HPDE6-E6E7 (cell line): ENCODE results near the gene DLX6.

Experiments used
- DNase-seq: peaks from one replicate; pipeline ENCODE4 v3.0.0; 2011; ENCODE audit warnings: missing footprints; ENCODE audit errors: extremely low spot score

The DLX6 gene

GRCh38 chr7:97005183-97006054, at the start of gene DLX6:
DLX6 (plus strand) TSS chr7:97005553; CDS start chr7:97005978, 425 bp downstream.
- DNase-seq, result no peak

- DNase-seq, result no peak
These were observed 46.2 kb upstream of the DLX6 start for GRCh38 chr7:96959135-96959534.

- DNase-seq, result no peak
These were observed 43.0 kb upstream of the DLX6 start for GRCh38 chr7:96962221-96962885.

- DNase-seq, result no peak
These were observed 36.4 kb upstream of the DLX6 start for GRCh38 chr7:96968981-96969380.

- DNase-seq, result no peak
These were observed 34.6 kb upstream of the DLX6 start for GRCh38 chr7:96970739-96971138.

GRCh38 chr7:96973986-96974385, 31.4 kb upstream of the DLX6 start:
- DNase-seq, result no peak

GRCh38 chr7:96976106-96976505, 29.2 kb upstream of the DLX6 start:
- DNase-seq, result no peak

GRCh38 chr7:96977445-96977844, 27.9 kb upstream of the DLX6 start:
- no peak for DNase-seq

GRCh38 chr7:96979551-96980276, 25.6 kb upstream of the DLX6 start:
- DNase-seq, result no peak

- no peak for DNase-seq
These were observed 22.8 kb upstream of the DLX6 start for GRCh38 chr7:96982586-96982985.

GRCh38 chr7:96985992-96986391, 19.4 kb upstream of the DLX6 start:
- no peak for DNase-seq

GRCh38 chr7:96986901-96987300, 18.5 kb upstream of the DLX6 start:
- no peak for DNase-seq

- no peak for DNase-seq
These were observed 17.6 kb upstream of the DLX6 start for GRCh38 chr7:96987719-96988118.

- DNase-seq, result no peak
These were observed 16.0 kb upstream of the DLX6 start for GRCh38 chr7:96989241-96989858.

GRCh38 chr7:96989859-96990317, 15.5 kb upstream of the DLX6 start:
- no peak for DNase-seq

GRCh38 chr7:96991546-96992191, 13.7 kb upstream of the DLX6 start:
- DNase-seq, result no peak

GRCh38 chr7:96992192-96993005, 13.0 kb upstream of the DLX6 start:
- DNase-seq, result no peak

GRCh38 chr7:96993094-96993865, 12.1 kb upstream of the DLX6 start:
- no peak for DNase-seq

GRCh38 chr7:96993980-96994379, 11.4 kb upstream of the DLX6 start:
- DNase-seq, result no peak
